Pons (tissue), 1 donor: ENCODE measurements around the gene ROCK1.

Source experiments
- DNase-seq: peaks from one replicate; pipeline ENCODE4 v3.0.0-alpha.2; 2016; ENCODE audit warnings: low spot score

Gene ROCK1

DNA sequence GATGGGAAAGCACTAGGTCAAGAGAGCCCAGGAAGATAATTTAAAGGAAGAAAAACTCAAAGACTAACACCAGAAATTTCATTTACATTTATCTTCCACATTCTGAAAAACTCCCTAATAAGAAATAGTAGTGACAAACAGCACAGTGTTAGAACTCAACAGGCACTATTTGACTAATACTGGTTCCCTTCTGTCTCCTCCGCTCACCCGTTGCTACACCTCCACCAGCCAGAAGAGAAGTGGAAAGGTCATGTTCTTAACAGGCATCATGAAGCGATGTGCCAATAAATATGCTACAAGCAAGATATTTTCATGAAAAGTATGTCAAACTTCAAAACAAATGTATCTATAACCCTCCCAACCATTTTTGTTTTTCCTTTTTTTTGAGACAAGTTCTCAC, 5.7 kb downstream of the ROCK1 start:
- DNase-seq = no peak

DNA sequence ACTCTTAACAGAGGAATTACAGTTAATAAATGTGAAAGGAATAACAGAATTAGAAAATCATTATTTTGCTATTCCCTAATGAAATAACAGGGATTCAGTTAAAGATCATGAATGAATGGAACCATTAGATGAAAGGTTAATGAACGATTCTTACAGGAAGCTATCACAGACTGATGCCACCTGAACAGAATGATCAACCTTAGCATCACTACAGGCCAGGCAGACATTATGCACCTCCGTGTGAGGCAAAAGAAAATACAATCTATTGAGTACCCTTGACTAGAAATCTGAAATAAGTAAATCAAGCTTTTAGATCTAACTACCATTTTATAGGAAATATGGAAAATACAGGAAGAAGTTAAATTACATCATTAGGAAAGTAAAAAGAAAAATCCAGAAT, 10.4 kb downstream of the ROCK1 start:
- DNase-seq = no peak

DNA sequence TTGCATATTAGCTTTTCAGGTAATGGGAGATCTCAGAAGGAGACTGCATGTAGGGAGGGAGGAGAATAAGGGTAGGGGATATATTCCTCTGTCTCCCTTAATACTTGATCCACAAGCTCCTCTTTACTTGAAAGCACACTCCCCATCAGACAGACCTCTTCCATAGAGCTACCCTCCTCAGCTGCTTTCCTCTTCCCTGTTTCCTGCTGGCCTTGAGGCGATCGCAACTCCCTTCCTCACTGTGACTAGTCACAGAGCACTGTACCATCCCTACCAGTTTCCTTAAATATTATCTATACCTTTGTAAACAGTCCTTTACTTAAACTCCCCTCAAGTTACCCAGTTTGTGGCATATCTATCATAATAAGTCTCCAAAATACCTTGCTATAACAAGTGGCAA, 10.9 kb downstream of the ROCK1 start:
- DNase-seq = no peak

DNA sequence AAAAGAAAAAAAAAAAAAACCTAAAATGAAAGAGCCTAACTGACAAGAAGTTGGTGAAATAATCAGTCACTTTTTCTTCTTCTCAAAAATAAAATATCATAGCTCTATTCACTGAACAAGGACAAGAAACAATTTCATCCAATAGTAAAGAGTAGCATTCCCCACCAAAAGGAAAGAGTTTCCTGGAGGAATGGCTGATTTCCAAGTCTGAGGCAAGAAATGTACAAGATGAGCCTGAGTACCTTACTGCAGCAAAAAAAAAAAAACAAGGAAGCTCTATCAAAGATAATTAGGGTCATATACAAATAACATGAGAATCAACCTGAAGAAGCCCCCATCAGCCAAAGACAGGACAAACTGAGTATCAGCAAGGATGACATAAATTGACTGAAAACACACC, 11.5 kb downstream of the ROCK1 start:
- DNase-seq = no peak

DNA sequence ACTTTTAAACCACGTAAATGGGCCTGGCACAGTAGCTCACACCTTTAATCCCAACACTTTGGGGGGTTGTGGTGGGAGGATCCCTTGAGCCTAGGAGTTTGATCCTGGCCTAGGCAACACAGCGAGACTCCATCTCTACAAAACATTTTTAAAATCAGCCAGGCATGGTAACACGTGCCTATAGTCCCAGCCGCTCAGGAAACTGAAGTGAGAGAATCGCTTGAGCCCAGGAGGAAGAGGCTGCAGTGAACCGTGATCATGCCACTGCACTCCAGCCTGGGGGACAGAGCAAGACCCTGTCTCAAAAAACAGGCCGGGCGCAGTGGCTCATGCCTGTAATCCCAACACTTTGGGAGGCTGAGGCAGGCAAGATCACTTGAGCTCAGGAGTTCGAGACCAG, 12.2 kb downstream of the ROCK1 start:
- no peak for DNase-seq

DNA sequence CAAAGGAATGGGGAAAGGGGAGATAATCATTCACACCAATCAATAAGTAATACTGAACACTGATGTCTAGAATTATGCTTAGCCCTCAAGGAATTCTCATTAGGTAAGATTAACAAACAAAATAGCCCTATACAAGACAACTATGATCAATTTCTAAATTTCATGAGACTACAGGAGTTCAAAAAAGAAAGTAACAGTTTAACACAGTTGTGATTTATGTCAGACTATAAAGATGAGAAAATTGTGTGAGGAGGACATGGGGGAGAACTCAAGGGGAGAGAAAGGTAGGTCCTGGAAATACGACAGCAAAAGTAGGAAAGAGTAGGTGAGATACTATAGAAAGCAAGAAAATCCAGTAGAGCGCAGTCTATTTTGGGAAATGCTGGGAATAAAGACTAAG, 14.9 kb downstream of the ROCK1 start:
- DNase-seq = no peak

DNA sequence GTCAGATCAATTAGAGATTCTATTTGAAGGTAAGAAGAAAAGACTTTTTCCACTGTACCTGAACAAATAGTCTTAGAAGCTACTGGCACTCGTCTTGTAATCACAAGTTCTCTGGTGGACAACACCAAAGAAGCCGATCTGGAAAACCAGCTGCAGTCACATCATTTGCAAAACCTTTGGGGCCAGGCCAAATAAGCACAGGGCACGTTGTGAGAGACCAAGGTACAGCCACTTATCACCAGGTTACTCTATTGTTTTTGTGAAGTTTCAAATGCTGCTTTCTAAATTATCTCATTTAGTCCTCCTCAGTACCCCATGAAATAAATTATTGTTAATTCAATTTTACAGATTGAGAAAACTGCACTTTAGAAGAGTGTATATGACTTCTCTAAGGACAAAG, 18.5 kb downstream of the ROCK1 start:
- no peak for DNase-seq

DNA sequence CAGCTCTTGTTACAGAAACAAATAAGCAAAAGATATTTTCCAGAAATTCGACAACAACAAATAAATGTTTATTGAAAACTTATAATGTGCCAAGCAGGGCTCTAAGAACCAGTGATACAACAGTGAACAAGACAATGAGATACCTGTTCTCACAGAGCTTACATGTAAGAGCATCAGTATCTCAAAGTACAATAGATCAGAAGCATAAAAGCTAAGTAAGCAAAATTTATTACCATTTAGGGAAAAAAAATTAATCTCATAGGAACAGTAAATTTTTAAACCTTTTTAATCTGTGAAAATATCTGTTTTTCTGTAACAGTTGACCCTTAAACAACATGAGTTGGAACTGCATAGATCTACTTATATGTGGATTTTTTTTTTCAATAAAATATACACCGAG, 20.9 kb downstream of the ROCK1 start:
- no peak for DNase-seq

DNA sequence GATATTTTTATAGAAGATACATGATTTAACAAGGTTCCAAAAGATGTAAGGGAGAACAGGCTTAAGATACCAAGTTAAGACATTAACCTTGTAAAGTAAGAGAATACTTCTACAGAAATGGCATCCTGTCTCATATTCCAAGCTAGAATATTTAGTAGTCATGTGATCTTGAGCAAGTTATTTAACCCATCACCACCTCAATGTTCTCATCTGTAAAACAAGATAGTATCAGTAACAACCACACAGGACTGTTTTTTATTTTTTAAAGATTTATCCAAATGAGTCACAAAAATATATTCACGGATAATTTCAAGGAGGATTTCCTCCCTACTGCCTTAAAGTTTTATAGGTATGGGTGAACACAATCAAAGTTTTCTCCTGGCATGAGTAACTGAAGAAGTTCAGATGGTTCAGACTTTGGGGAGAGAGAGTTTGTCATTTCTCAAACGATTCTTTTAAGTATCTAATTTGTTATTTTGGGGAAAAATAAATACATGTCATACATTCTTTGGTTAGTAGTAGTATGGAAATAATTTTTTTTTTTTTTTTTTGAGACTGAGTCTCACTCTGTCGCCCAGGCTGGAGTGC, 25.9 kb downstream of the ROCK1 start:
- DNase-seq = no peak

DNA sequence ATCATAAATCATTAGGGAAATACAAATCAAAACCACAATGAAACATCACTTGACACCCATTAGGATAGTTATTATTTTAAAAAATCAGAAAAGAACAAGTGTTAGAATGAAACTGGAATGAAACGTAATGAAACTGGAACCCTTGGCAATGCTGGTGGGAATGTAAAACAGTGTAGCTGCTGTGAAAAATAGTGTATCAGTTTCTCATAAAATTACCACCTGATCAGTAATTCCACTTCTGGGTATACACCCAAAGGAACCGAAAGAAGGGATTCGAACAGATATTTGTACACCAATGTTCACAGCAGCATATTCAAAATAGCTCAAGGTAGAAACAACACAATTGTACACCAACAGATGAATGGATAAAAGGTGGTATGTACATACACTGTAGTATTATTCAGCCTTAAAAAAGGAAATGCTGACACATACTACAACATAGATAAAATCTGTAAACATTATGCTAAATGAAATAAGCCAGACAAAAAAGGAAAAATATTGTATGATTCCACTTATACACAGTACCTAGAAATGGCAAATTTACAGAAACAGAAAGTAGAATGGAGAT, 27.0 kb downstream of the ROCK1 start:
- DNase-seq = no peak

DNA sequence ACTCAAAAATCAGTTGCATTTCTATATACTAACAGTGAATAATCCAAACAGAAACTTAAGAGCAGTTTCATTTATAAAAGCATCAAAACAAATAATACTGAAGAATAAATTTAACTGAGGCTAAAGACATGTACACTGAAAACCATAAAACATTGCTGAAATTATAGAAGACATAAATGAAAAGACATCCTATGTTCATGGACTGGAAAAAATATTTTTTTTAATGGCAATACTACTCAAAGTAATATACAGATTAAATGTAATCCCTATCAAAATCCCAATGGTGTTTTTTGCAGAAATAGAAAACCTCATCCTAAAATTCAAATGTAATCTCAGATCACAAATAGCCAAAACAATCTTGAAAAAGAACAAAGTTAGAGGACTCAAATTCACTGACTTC, 28.6 kb downstream of the ROCK1 start:
- DNase-seq = no peak

DNA sequence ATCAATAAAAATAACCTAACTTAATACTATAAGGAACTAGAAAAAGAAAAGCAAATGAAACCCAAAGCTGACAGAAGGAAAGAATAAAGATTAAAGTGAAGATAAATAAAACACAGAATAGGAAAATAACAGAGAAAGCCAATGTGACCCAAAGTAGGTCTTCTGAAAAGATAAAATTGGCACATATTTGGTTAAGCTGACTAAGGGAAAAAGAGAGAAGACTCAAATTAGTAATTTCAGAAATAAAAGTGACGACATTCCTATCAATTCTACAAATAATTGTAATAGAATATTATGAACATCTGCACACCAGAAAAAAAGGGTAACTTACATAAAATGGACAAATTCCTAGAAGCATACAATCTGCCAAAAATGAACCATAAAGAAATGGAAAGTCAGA, 30.2 kb downstream of the ROCK1 start:
- no peak for DNase-seq

DNA sequence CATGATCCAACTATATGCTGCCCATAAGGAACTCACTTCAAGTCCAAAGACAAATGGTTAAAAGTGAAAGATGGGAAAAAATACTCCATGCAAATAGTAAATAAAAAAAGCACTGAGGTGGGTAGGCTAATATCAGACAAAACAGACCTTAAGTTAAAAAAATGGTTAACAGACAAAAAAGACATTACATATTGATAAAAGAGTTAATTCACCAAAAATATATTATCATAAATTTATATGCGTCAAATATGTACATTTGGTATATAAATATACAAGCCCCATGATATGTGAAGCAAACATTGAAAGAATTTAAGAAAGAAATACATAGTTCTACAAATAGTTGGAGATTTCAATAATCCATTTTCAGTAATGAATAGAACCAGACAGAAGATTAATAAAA, 31.0 kb downstream of the ROCK1 start:
- DNase-seq = no peak

DNA sequence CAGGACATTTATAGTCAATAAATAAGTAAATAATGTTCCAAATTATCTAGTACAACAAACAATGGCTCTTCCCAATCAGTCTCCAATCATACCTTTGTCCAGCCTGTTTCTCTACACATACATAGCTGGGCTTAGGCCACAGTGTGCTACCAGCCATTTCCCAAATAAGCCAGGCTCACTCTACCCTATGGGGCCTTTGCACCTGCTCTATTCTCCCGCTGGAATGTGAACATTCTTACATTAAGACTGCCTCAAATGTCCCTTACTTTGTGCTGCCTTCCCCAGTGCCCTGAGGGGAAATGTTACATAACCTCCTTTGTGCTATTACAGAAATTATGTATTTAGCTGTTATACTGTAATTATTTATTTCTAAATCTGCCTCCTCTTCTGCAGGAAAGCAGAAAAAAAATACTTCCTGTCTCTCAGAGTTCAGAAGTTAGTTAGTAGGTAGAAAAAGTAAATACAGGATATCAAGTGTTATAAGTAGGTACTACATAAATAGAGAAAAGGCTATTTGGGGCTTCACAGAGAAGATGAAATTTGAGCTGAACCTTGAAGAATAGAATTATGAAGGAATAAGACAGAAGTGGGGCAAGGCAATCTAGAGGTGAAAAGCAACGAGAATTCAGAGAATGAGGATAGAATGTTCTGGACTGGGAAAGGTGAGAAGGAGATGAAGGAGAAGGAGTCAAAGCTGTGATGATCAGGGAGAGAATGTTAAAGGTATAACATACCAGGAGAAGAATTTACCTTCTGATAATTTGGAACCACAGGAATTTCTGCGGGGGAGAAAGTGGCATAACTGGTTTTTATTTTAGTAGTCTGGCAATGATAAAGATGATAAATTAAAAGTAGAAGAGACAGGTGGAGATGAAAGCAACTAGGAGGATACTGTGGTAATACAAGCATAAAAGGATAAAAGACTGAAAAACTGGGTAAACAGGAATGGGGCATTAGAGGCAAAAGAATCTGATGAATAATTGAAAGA, 37.0 kb downstream of the ROCK1 start:
- DNase-seq = no peak

DNA sequence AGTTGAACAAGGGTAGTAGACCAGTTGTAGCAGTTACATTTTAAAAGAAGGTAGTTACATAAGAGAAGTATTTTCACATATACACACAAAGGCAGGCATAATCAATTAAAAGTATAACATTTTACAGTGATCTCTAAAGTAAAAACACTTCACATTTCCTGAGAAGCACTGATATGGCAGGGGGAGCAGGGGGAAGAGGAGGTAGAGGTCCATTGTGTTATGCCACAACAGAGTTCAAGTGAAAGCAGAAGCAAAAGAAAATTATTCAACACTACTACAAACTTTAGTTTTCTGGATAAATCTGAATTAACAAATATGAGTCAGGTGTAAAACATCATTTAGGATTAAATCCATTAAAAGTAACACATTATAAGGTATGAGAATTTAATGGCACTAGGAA, 38.4 kb downstream of the ROCK1 start:
- DNase-seq = no peak

DNA sequence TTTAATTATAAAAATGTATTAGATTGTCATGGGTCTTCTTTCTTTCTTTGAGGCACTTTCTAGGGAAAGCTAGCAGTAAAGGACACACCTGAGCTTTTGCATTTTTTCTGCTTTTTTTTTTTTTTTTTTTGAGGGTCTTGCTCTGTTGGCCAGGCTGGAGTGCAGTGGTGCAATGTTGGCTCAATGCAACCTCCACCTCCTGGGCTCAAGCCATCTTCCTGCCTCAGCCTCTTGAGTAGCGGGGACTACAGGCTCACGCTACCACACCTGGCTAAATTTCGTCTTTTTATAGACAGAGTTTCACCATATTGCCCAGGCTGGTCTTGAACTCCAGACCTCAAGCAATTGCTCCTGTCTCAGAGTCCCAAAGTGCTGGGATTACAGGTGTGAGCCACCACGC, 40.5 kb downstream of the ROCK1 start:
- DNase-seq = no peak

DNA sequence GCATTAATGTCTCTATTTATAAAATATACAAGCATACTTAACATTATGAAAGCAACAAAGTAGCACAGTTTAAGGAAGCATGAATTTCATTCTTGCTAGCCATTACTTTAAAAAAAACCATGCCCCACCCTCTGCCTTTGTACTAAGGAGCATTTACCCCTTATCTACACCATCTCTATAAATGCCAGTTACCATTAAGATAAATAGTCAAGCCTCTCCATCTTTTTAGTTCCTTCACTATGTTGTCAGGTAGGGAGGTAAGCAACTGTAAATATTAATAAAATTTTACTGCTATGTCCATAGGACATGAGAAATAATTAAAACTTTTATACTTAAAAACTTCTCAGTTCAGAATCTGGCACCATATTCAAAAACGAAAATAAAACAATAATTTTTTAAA, 42.1 kb downstream of the ROCK1 start:
- DNase-seq = no peak

DNA sequence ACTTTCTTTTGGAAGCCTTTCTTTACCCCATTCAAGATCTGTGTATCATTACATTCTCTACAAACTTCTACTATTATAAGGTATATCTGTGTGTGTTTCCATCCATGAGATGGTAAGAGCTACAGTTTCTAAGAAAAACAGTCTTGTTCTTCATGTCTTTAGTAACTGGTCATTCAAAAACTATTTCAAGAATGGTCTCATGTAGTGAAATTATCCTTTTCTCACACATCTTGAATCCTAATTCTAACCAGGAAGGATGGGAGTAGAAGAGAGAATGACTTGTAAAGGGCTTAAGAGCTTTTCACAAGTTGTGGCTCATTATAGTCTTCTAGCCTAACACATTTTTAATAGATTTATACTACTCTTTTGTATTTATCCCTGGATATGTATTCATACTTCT, 47.3 kb downstream of the ROCK1 start:
- no peak for DNase-seq

DNA sequence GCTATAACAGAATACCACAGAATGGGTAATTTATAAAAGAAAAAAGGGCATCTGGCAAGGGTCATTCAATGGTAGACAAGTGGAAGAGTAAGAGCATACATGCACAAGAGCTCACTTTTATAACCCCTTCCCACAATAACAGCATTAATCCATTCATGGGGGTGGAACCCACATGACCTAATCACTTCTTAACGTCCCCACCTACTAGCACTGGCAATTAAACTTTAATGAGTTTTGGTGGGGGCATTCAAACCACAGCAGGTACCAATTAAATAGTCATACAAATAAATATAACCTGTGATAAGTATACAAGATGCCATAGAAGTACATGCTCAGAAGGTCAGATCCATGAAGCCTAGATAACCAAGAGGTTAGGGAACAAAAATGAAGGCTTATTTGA, 48.6 kb downstream of the ROCK1 start:
- no peak for DNase-seq

DNA sequence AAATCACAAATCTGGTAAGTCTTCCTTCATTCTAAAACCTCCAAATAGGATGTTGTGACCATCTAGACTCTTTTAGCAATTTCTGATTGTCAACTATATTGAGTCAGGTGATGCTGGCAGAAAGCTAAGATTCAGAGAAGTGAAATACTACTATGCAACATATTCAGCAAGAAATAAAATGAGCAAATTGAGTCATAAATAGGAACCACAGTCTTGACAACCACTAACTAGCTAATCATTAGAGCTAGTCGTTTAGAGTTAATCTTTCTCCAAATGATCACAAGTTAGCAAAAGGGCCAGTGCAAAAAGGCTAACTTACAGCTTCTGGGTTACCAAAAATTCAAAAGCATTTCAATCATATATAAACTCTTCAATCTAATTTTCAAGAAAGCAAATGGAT, 54.5 kb downstream of the ROCK1 start:
- no peak for DNase-seq

DNA sequence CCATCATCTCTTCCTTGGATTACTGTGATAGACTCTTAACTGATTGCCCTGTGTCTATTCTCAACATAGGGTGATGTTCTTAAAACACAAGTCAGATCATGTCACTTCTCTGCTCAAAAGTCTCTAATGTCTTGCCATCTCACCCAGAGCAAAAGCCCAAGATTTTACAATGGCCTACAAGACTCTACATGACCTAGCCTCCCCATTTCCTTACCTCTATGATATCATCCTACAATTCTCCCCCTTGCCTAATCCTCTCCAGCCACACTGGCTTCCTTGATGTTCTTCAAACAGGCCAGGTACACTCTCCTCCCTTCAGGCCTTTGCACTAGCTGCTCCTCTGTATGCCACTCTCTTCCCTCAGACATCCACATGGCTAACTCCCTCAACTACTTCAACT, 55.1 kb downstream of the ROCK1 start:
- no peak for DNase-seq

DNA sequence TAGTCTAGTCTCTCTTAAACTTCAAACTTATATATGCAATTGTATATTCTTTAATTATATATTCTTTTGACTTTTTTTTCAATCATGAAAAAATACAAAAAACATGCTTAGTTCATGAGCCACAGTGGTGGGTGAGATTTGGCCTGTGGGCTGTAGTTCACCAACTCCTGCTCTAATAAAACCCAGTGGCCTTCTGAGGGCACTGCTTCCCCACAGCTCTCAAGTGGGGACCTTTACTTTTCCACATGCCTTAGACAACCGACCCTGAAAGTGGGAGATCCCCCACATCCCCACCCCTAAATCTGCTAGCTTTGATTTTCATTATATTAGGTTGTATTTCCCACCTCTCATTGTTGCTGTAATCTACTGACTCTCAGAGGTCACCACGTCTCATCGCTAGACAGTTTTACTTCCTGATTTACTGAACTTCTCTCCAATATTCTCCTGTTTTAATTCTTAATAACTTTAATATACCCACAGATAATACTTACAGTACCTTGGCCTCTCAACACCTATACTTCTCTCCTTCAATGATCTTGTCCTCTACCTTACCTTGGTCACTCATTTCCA, 57.3 kb downstream of the ROCK1 start:
- no peak for DNase-seq

DNA sequence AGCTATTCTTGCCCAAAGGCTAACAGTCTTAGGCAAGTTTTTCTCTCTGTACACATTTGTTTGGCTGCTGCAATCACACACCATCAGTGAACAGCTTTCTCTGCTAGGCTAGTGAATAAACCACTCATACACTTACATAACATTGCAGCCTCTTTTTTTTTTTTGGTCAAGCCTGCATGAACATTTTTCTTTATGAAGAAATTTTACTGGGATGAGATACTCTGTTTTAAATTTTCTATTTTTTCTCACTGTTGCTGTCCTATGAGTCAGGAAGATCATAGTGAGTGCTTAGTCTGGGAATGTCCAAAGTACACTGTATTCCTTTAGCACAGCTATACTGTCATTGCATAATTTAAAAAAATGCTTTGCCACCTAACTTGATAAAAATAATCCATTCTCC, 58.5 kb downstream of the ROCK1 start:
- DNase-seq = peak; percentile 72
